HUDEP-2 (cell line): ENCODE measurements around the gene MRPS25.

Source experiments
- DNase-seq, 76 experiments: peaks; one replicate each; lab custom pipeline; 2025; ENCODE audit not compliant: unreplicated experiment in 76 of 76; lab: John Stamatoyannopoulos, UW

The MRPS25 gene

GRCh38 chr3:15086263-15086662 lies 21.1 kb upstream of the MRPS25 start:
- DNase-seq: no peak

GRCh38 chr3:15083252-15083651 lies 18.1 kb upstream of the MRPS25 start:
- DNase-seq: no peak

- DNase-seq: no peak
Measured at GRCh38 chr3:15081960-15082664, 17.0 kb upstream of the MRPS25 start.

GRCh38 chr3:15079091-15079490 lies 14.0 kb upstream of the MRPS25 start:
- DNase-seq: no peak

GRCh38 chr3:15074500-15074899 lies 9.4 kb upstream of the MRPS25 start:
- no peak for DNase-seq

GRCh38 chr3:15071699-15072098 lies 6.6 kb upstream of the MRPS25 start:
- DNase-seq: no peak

- no peak for DNase-seq
Measured at GRCh38 chr3:15069441-15069840, 4.3 kb upstream of the MRPS25 start.

GRCh38 chr3:15066467-15066866 lies 1.4 kb upstream of the MRPS25 start:
- no peak for DNase-seq

GRCh38 chr3:15065550-15066007 lies 464 bp upstream of the MRPS25 start:
- no peak for DNase-seq

- peak in 6 of 76 experiments; percentile 3 to 42 (median 20) for DNase-seq
Measured at GRCh38 chr3:15064299-15064834, 748 bp downstream of the MRPS25 start.

GRCh38 chr3:15063656-15064286 lies 1.3 kb downstream of the MRPS25 start:
- DNase-seq: peak in 1 of 76 experiments; percentile 16

GRCh38 chr3:15063238-15063637 lies 1.9 kb downstream of the MRPS25 start:
- peak in 2 of 76 experiments; percentile 12 for DNase-seq

GRCh38 chr3:15060029-15060428 lies 5.1 kb downstream of the MRPS25 start:
- DNase-seq: no peak

- no peak for DNase-seq
Measured at GRCh38 chr3:15056676-15057404, 8.3 kb downstream of the MRPS25 start.

GRCh38 chr3:15055019-15055557 lies 10.0 kb downstream of the MRPS25 start:
- DNase-seq: peak in 1 of 76 experiments; percentile 8

- no peak for DNase-seq
Measured at GRCh38 chr3:15053541-15053940, 11.6 kb downstream of the MRPS25 start.

- peak; percentile 13 to 92 (median 76) for DNase-seq
Measured at GRCh38 chr3:15052335-15053242, 12.5 kb downstream of the MRPS25 start.

GRCh38 chr3:15051531-15051930 lies 13.6 kb downstream of the MRPS25 start:
- DNase-seq: peak in 66 of 76 experiments; percentile 7 to 76 (median 46)

- no peak for DNase-seq
Measured at GRCh38 chr3:15050405-15051092, 14.6 kb downstream of the MRPS25 start.
